Endothelial cell of hepatic sinusoid (primary cell): ENCODE results near the gene TST.

ENCODE experiments used
- in situ Hi-C: cut with HindIII; loops from 2 replicates; pipeline ENCODE4 v1.10.0; 2017; ENCODE audit warnings: low sequenced_read_pairs

The TST gene

GRCh38 chr22:37033605-37034430, 14.6 kb upstream of the TST start:
- in situ Hi-C loops: no loop called here

DNA sequence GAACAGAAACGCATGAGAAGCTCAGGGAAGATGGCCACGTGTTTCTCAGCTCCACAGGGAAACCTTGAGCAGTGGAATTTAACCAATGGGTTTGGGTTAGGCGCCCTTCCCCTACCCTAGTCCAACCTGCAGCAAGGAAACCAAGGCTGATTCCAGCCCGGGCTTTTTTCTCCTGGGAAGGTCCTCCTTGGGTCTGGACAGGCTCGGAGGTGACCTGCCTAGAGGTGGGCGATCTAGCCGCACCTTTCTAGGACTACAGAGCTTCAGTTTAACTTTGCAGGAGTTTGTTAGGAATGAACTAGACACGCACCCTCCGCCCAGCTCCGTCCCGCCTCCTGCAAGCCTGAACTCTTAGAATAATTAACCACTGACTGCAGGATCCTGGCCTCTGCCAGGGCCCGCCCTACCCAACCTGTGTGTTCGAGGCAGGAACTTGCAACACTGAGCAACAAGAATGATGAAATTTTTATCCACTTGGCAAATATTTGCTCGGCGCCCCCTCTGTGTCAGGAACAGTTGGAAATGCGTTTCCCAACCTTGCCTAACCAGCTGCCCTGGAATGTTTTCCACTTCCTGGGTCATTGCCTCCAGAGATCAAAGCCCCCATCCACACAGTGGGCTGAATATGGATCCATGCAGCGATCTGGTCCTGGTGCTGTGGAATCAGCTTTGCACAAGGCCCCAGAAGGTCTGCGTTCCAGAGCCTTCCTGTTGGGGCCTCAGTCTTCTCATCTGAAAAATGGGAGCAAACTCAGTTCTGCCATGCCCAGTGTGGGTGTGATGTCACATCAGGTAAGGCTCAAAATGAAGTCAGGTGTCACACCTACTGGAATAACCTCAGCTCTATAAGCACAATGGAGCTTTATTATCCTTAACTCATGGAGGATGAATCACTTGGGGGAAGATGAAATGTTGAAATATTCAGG, 13.6 kb upstream of the TST start:
- in situ Hi-C loops: no loop called here

GRCh38 chr22:37032134-37032534, 12.9 kb upstream of the TST start:
- in situ Hi-C loops: no loop called here

GRCh38 chr22:37030560-37031281, 11.5 kb upstream of the TST start:
- in situ Hi-C loops: no loop called here

- in situ Hi-C loops: no loop called here
Observed at GRCh38 chr22:37028692-37029674, 9.7 kb upstream of the TST start.

DNA sequence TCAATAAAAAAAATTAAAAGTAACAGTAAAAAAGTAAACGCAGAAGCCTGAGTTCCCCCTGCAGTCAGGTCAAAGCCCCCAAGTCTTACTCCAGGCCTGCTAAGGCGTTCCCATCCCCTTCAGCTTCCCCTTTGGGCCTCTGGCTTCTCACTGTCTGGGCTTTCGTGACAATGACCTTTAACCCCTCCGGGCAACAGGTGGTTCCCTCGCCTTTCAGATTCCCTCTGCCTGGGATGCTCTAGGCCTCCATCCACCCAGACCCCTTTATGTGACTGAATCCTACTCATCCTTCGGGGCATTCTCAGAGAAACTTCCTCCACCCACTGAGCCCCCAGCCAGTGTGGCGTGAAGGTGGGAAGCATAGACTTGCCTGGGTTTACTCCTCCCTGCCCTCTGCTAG, 8.3 kb upstream of the TST start:
- in situ Hi-C loops: no loop called here

DNA sequence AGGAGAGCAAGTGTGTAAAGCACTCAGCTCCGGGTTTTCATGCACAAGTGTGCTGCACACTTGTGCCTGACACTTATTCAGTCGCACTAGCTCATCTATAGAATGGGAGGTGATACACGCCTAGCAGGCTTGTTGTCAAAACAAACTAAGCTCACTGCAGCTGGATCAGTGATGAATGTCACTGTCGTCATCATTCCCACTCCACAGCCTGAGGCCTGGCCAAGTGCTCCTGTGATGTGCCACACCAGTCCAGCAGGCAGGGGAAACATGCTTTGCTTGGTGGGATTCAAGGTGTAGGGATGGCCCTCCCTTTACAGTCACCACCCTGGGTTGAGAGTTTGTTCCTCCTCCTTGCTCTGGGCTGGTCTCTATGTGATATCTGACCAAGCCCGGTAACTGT, 7.1 kb upstream of the TST start:
- in situ Hi-C loops: no loop called here

GRCh38 chr22:37025500-37026070, 6.3 kb upstream of the TST start:
- in situ Hi-C loops: no loop called here

DNA sequence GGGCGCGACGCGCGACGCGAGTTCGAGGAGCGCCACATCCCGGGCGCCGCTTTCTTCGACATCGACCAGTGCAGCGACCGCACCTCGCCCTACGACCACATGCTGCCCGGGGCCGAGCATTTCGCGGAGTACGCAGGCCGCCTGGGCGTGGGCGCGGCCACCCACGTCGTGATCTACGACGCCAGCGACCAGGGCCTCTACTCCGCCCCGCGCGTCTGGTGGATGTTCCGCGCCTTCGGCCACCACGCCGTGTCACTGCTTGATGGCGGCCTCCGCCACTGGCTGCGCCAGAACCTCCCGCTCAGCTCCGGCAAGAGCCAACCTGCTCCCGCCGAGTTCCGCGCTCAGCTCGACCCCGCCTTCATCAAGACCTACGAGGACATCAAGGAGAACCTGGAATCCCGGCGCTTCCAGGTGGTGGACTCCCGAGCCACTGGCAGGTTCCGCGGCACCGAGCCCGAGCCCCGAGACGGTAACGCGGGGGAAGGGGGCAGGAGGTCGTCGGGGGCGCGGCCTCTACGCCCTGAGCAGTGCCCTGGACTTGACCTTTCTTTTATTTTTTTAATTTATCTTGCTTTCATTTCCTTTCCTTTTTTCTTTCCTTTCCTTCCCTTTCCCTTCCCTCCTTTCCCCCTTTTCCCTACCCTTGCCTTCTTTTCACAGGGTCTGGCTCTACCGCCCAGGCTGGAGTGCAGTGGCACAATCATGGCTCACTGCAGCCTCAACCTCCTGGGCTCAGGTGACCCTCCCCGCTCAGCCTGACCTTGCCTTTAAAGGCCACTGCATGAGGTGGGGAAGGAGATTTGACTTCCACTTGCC, 5.3 kb upstream of the TST start:
- in situ Hi-C loops: no loop called here

- in situ Hi-C loops: no loop called here
Observed at GRCh38 chr22:37023743-37024338, 4.6 kb upstream of the TST start.

DNA sequence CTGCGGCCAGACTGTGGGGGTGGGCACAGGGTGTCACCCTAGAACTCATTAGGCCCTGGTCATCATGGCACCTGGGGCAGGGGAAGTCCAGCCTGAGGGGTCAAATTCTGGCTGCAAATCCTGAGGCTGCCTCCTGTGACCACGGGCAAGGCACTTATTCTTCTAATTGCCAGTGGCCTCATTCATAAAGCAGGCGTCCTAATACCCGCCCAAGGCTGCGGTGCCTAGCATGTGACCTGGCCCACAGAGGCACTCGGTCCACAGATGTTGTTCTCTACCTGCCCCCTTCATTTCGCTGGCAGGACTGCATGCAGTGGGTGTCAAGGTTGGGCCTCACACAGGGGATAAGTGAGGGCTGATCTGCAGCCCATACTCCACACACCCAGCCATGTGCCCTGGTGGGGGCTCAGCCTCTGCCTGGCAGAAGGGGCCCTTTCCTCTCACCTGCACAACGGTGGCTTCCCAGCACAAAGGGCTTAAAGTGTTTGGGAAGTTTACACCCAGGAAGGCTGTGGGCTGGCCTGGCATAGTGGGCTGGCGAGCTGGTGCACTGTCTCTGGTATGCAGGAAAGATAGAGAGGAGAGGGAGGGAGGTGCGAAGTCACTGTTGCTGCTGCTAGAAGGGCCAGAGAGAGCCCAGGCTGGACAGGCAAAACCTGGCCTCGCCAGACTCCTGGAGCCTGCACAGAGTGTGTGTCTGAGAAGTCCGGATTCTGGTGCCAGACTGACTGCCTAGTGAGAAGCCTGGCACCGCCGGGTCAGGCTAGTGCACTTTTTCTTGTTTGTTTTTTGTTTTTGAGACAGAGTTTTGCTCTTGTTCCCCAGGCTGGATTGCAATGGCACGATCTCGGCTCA, 3.5 kb upstream of the TST start:
- in situ Hi-C loops: no loop called here

- in situ Hi-C loops: no loop called here
Observed at GRCh38 chr22:37021710-37022482, 2.6 kb upstream of the TST start.

GRCh38 chr22:37021041-37021440, 1.8 kb upstream of the TST start:
- in situ Hi-C loops: no loop called here

GRCh38 chr22:37020192-37020479, 889 bp upstream of the TST start:
- in situ Hi-C loops: no loop called here

GRCh38 chr22:37018815-37019308, 385 bp downstream of the TST start:
- in situ Hi-C loops: no loop called here

DNA sequence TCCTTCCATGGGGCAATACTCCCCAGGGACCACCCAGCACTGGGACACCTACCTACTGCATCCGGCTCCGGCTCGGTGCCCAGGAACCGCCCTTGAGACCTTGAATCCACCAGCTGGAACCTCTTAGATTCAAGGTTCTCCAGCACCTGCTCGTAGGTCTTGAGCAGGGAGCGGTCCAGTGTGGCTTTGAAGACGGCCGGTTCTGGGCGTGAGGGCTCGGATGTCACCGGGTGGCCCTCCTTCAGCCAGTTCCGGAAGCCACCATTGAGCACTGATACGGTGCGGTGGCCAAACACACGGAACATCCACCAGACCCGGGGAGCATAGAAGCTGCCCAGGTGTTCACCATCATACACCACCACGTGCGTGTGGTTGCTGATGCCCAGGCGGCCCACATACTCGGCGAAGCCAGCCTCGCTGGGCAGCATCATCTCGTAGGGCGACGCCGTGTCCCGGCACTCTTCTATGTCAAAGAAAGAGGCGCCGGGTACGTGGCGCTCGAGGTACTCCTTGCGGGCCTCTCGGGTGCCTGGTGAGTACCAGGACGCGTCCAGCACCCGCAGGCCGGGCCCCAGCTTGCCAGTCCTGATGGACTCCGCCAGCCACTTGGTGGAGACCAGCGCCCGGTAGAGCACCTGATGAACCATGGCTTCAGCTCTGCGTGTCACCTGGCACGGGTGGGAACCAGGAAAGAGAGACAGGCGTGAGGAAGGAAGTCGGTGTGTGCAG, 997 bp downstream of the TST start:
- in situ Hi-C loops: no loop called here
